HEK293T (cell line): ENCODE data around the gene SLC16A8.

Source experiments
- FOXA1 ChIP-seq: fragments of 450-650 bp; IDR thresholded peaks from 2 replicates; pipeline ENCODE4 v1.6.1; 2016; ENCODE audit warnings: mild to moderate bottlenecking
- FOXK2 ChIP-seq: fragments of 450-650 bp; IDR thresholded peaks from 2 replicates; pipeline ENCODE4 v1.6.1; 2016; ENCODE audit warnings: mild to moderate bottlenecking
- FOXM1 ChIP-seq: fragments of 450-650 bp; IDR thresholded peaks from 2 replicates; pipeline ENCODE4 v1.6.1; 2017; ENCODE audit warnings: mild to moderate bottlenecking, borderline replicate concordance

DNA sequence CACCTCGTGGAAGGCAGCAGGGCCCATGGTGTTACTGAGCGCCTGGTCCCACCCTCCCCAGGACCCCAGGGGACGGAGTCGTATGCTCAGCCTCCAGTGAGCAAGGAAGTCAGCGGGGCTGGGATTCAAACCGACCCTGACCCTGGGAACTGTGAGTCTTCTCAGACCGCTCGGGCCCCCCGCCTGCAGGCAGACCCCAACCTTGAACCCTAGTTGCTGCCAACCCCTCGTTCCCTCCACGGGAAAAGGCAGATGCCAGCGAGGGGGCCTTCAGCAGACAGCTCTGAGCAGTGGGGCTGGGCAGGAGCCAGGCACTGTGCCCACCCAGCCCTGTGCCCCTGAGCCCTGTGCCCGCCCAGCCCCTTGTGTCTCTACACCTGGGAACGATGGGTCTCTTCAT, 6.4 kb downstream of the SLC16A8 start:
- TF ChIP-seq FOXA1 (no peak), FOXK2 (no peak), FOXM1 (no peak)
